ENCODE results near the gene MTMR10. TPM values are rescaled to one million over a fixed set of nuclear protein-coding genes. Genes with fewer than 3 reads are reported as not detected.

Gene MTMR10
- total RNA-seq, 1 experiment from 2014 or later = 23.2 TPM

- Histone ChIP-seq H3K14ac (ENCODE audit: insufficient read depth, low read length) (no peak overlapping the region), H3K23me2 (ENCODE audit: insufficient read length, low read depth, low read length, poor library complexity, severe bottlenecking) (no peaks in the 10 kb centered on the region), H3K79me2 (ENCODE audit: insufficient read depth, low read length) (no peaks in the 10 kb centered on the region), H3K23ac (ENCODE audit: insufficient read length, low read depth, low read length) (no peak overlapping the region), H3K27me3 (ENCODE audit: insufficient read depth, low read length) (no peaks in the 10 kb centered on the region), H3K4me2 (ENCODE audit: insufficient read depth, insufficient read length, low read length) (no peak overlapping the region), H3K79me1 (ENCODE audit: insufficient read depth, low read depth, low read length, poor library complexity, severe bottlenecking) (no peaks in the 10 kb centered on the region), H4K8ac (replicated peaks; ENCODE audit: insufficient read length, low read depth, low read length) (no peak overlapping the region), H2BK5ac (ENCODE audit: insufficient read length, low read length) (no peak overlapping the region), H3T11ph (ENCODE audit: low read length) (no peak overlapping the region), H2BK15ac (ENCODE audit: low read depth, low read length) (no peak overlapping the region), H4K20me1 (ENCODE audit: control insufficient read depth, insufficient read depth, insufficient read length) (no peaks in the 10 kb centered on the region), H4K91ac (ENCODE audit: insufficient read length, low read depth, low read length) (no peak overlapping the region), H2BK20ac (ENCODE audit: low read depth, low read length, poor library complexity, severe bottlenecking) (no peak overlapping the region), H3K4ac (ENCODE audit: low read depth, low read length) (no peak overlapping the region), H2BK120ac (ENCODE audit: low read depth, low read length, poor library complexity, severe bottlenecking) (no peak overlapping the region), H2AFZ (ENCODE audit: low read length) (no peak overlapping the region), H3K9me3 (ENCODE audit: control insufficient read depth, low read depth, low read length) (no peaks in the 10 kb centered on the region), H3K27ac (ENCODE audit: insufficient read length, low read depth, low read length) (no peak overlapping the region), H3K9ac (ENCODE audit: extremely low read depth, insufficient read length, low read length) (no peak overlapping the region), H2BK12ac (ENCODE audit: insufficient read length, low read depth, low read length) (no peak overlapping the region), H2AK5ac (ENCODE audit: insufficient read length, low read length) (no peak overlapping the region), H3K4me1 (ENCODE audit: insufficient read depth, low read length) (peaks cover 5% of the 10 kb centered on the region; the same call in 1 of the 2 replicates), H3K18ac (ENCODE audit: insufficient read length, low read depth, low read length) (no peak overlapping the region), H3K56ac (ENCODE audit: insufficient read length, low read depth, low read length) (no peak overlapping the region), H4K5ac (ENCODE audit: insufficient read length, low read depth, low read length) (no peak overlapping the region)
- Mint-ChIP-seq H3K27ac (no peak overlapping the region; a peak in 1 of 7 replicates), H3K27me3 (ENCODE audit: low read depth) (no peaks in the 10 kb centered on the region), H3K4me1 (peaks cover 22 to 28% of the 10 kb centered on the region in 2 experiments), H3K36me3 (ENCODE audit: insufficient read depth in 1 of 3, low read depth in 3 of 3) (peaks cover 24 to 72% (median 54%) of the 10 kb centered on the region in 3 experiments; a peak in 6 of 7 replicates), H3K9me3 (no peaks in the 10 kb centered on the region), H3K4me3 (no peak overlapping the region)
- TF ChIP-seq, protein P1, sequence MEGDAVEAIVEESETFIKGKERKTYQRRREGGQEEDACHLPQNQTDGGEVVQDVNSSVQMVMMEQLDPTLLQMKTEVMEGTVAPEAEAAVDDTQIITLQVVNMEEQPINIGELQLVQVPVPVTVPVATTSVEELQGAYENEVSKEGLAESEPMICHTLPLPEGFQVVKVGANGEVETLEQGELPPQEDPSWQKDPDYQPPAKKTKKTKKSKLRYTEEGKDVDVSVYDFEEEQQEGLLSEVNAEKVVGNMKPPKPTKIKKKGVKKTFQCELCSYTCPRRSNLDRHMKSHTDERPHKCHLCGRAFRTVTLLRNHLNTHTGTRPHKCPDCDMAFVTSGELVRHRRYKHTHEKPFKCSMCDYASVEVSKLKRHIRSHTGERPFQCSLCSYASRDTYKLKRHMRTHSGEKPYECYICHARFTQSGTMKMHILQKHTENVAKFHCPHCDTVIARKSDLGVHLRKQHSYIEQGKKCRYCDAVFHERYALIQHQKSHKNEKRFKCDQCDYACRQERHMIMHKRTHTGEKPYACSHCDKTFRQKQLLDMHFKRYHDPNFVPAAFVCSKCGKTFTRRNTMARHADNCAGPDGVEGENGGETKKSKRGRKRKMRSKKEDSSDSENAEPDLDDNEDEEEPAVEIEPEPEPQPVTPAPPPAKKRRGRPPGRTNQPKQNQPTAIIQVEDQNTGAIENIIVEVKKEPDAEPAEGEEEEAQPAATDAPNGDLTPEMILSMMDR (conservative IDR thresholded peaks at IDR 0.05) = no peak
- no peak for DNase-seq
- no CpG with 5 or more reads among the region's 1 CpG for WGBS (ENCODE audit: extremely low coverage, insufficient read length, low lambda C conversion rate)
Measured at GRCh38 chr15:30917675-30918074, 73.8 kb downstream of the MTMR10 start.

Measured in H9 (cell line).